SK-N-SH (cell line): ENCODE data around the gene DDRGK1.

Source experiments
- EZH2phosphoT487 ChIP-seq: fragments of 200-600 bp; sonication (generic); IDR thresholded peaks from 2 replicates; pipeline ENCODE4 v1.6.1; 2017; ENCODE audit warnings: low read depth, mixed run types, mild to moderate bottlenecking, antibody characterized with exemption, moderate library complexity, borderline replicate concordance
- FOSL2 ChIP-seq: IDR thresholded peaks from 2 replicates; pipeline ENCODE4 v1.4.0; 2012; ENCODE audit warnings: low read depth, mild to moderate bottlenecking, moderate library complexity, borderline replicate concordance
- REST ChIP-seq: IDR thresholded peaks from 2 replicates; pipeline ENCODE4 v1.6.1; 2012; ENCODE audit warnings: mild to moderate bottlenecking, low read depth, low read length, moderate library complexity
- RFX5 ChIP-seq: IDR thresholded peaks from 2 replicates; pipeline ENCODE4 v1.6.1; 2012; ENCODE audit warnings: mild to moderate bottlenecking, improper control_type of control experiment, low read length
- TF ChIP-seq, protein P1 (sequence below): fragments of 200-600 bp; sonication (generic); IDR thresholded peaks from 2 replicates; pipeline ENCODE4 v1.6.1; 2017; ENCODE audit warnings: antibody characterized with exemption, mild to moderate bottlenecking, moderate library complexity

DNA sequence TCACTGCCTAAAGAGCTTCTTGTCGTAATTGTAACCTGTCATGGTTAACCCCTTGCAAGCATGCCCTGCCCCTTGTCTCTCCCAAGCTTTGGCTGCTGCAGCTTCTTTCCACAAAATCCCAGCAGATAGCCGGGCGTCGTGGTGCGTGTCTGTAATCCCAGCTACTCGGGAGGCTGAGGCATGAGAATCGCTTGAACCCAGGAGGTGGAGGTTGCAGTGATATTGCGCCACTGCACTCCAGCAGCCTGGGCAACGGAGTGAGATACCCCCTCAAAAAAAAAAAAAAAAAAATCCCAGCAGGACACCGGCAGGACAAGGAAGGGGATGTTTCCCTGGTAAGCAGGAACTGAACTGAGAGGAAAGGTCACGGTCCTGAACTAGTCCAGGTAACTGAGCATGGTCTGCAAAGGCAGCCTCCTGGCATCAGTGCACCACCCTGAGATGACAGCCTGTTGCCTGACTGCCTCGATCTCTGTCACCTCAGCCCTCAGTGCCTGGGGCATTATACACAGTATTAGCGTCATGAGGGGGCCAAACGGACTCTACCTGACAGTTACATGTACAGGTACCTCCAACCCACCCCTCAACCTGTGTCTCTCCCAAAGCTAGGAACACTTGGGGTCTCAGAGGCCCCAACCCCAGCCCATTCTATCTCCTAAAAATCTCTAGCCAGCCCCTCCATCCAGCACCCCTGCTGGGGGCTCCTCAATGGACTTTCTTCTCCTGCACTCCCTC lies 32.9 kb downstream of the DDRGK1 start:
- TF ChIP-seq REST (no peak), RFX5 (no peak), FOSL2 (no peak), EZH2phosphoT487 (no peak)
- TF ChIP-seq, protein P1, sequence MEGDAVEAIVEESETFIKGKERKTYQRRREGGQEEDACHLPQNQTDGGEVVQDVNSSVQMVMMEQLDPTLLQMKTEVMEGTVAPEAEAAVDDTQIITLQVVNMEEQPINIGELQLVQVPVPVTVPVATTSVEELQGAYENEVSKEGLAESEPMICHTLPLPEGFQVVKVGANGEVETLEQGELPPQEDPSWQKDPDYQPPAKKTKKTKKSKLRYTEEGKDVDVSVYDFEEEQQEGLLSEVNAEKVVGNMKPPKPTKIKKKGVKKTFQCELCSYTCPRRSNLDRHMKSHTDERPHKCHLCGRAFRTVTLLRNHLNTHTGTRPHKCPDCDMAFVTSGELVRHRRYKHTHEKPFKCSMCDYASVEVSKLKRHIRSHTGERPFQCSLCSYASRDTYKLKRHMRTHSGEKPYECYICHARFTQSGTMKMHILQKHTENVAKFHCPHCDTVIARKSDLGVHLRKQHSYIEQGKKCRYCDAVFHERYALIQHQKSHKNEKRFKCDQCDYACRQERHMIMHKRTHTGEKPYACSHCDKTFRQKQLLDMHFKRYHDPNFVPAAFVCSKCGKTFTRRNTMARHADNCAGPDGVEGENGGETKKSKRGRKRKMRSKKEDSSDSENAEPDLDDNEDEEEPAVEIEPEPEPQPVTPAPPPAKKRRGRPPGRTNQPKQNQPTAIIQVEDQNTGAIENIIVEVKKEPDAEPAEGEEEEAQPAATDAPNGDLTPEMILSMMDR, result no peak
